ENCODE data around the gene GABPB1. TPM values are rescaled to one million over a fixed set of nuclear protein-coding genes. Genes with fewer than 3 reads are reported as not detected.

Gene GABPB1
- total RNA-seq, 1 donor from 2014 or later: 69.6 TPM

DNA sequence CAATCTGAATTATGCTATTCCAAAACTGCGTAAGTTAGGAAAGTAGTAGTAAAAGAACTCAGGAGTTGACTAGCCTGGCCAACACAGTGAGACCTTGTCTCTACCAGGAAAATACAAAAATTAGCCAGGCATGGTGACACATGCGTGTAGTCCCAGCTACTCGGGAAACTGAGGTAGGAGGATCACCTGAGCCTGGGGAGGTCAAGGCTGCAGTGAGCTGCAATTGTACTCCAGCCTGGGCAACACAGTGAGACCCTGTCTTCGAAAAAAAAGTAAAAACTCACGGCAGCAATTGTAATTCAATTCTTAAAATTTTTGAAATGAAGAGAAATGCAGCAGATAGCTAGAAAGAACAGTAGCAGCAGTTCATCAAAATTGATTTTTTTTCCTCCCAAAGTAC is 9.7 kb downstream of the GABPB1 start:
- DNase-seq (ENCODE audit: low read depth in 2 of 2): no peak

DNA sequence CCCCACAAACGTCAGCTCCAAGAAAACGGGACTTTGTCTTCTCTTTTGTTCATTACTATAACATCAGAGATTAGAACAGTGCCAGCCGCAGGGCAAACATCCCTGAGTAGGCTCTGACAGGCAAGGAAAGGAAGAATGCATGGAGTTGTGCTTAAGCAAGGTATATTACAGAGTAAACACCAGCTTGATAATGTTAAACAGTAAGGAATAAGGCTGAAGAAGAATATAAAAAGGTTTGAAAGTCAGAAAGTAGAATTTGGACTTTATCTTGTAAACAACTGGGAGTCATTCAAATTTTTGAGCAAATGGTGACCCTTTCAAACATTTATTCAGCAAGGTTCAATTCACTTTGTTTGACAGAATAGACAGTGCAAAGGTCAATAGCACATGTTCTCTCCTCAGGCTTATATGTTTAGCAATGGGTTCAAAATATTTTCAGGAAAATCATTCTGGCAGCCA is 11.0 kb downstream of the GABPB1 start:
- no peak for DNase-seq (ENCODE audit: low read depth in 2 of 2)

DNA sequence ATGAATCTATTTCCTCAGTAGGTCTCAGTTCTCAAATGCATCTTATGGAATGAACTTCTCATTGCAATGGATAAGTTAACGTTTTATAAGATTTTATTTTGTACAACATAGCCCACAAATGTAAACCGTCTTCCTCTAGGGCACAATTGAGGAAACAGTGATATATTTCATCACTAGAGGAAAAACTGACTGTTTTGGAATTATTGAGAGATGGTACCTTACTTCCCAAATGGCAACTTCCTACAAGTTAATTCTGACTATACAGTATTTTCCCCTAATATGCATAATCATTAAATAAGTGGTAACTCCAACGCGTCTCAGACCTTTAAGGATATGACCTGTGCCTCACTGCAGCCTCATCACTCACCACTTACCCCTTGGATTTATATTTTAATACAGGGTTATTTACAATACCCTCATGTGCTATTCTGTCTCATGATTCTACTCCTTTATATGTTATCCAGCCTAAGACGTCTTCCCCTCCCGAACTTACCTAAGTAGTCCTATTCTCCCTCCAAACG is 13.3 kb downstream of the GABPB1 start:
- DNase-seq (ENCODE audit: low read depth in 2 of 2): no peak

DNA sequence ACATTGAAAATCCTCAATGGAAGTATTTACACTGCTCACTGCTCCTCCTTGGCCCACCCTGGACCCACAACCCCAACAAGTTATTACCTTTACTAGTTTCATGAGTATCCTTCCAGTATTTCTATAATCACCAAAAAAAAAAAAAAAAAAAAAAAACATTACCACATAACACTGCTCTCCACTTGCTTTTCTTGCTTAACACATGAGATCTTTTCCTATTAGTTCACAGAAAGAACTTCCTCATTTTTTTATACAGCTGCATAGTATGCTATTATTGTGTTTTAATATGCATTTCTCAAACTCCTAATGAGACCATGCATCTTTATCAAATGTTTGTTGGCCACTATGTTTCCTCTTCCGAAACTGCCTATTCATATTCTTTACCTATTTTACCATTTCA is 14.6 kb downstream of the GABPB1 start:
- no peak for DNase-seq (ENCODE audit: low read depth in 2 of 2)

DNA sequence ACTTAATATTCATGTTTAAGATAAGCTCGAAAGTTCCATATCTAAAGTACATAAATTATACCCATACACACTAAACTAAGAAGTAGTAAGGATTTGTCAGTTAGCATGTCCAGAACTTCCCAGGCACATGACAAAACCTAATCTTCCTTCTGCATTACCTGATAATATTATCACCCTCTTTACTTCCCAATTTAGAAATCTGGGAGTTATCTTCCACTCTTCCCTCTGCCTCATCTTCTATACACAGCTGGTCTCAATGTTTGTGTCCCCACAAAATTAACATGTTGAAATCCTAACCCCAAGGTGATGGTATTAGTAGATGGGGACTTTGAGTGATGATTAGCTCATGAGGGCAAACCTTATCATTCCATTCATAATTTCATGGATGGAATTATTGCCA is 15.3 kb downstream of the GABPB1 start:
- no peak for DNase-seq (ENCODE audit: low read depth in 2 of 2)

DNA sequence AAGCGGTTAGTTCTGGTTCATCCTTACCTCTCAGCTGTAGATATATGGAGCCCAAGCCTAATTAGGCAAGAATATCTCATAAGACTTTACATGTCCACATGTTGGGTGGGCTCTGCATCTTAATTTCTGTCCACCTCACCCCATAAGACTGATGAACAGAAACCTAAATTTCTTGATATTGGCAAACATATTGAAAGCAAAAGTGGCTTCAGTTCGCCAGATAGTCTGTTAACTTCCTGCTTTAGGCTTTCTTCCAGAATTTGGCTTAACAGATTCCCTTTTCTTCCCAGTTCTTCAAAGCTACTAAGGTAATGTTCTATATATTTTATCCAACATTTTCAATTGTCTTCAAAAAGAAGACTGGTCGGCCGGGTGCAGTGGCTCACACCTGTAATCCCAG is 19.7 kb downstream of the GABPB1 start:
- no peak for DNase-seq (ENCODE audit: low read depth in 2 of 2)

DNA sequence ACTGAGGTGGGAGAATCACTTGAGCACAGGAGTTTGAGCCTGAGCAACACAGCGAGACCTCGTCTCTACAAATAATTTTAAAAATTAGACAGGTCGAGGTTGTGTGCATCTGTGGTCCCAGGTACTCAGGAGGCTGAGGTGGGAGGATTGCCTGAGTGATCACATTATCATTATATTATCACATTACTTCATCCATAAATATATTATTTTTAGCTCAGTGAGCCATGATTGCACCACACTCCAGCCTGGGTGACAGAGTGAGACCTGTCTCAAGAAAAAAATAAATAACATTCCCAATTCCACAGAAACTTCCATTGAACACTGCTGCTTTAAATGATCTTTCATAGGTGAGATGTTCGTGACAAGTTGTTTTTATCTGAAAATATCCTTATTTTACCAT is 21.8 kb downstream of the GABPB1 start:
- DNase-seq (ENCODE audit: low read depth in 2 of 2): no peak

DNA sequence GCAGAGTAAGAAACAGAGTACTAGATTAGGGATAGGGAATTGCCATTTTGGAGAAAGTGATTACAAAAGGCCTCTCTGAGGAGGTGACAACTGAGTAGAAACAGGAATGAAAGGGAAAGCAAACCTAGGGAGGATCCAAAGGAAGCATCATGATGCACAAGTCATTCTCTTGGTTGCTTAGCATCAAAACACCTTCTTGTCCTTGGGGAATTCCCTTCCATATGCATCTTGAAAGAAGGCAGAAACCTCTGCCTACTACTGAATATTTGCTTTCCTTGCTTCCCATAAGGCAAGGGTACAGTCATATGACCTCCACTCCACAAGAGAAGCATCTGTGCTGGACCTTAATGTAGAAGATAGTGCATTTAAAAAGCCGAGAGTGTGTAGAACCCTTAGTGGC is 24.1 kb downstream of the GABPB1 start:
- DNase-seq (ENCODE audit: low read depth in 2 of 2): peak in 1 of 2 donors; percentile 41

DNA sequence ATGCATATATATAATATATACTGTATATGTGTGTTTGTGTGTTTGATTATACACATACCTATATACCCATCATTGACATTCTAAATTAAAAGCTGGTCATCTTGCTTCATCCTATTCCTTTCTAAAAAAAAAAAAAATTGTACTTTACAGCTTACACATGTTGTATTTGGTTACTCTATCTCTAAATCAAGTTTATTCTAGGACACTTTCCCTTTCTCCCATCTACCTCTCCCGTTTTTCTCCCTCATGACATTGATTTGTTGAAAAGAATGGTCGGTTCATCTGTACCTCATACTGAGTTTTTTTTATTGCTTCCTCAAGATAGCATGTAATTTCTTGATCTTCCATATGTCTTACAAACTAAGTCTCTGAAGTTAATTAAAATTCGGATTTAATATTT is 26.9 kb downstream of the GABPB1 start:
- DNase-seq (ENCODE audit: low read depth in 2 of 2): no peak

DNA sequence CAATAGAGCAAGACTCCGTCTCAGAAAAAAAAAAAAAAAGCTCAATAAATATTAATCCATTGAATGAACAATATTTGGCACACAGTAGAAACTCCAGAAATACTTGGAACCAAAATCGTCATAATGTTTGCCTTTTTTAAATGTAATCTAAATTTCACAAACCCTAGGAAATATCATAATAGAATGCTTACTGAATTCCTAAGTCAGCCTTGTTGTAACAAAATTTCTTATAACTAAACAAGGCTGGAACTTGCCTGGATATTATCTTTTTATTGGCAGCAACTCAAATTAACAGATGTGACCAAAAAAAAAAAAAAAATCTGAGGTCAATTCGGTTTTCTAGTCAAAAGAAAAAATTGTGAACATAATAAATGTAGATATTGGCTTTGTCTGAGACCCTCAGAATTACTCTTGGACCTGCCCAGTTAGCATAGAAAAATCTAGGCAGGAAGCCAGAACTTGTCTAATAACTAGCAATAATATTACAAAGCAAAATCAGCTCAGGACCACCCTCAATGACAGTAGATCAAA is 33.3 kb downstream of the GABPB1 start:
- DNase-seq (ENCODE audit: low read depth in 2 of 2): no peak

DNA sequence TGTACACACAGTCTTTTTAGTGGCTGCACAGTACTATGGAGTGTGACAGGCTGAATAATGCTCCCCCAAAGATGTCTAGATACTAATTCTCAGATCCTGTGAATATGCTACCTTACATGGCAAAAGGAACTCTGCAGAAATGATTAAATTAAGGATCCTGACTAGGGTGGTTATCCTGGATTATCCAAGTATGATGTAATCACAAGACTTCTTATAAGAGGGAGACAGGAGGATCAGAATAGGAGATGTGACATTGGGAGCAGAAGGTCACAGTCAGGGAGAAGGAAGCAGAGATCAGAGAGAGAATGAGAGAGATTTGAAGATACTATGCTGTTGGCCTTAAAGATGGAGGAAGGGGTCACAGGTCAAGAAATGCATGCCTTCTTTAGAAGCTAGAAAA is 34.5 kb downstream of the GABPB1 start:
- no peak for DNase-seq (ENCODE audit: low read depth in 2 of 2)

DNA sequence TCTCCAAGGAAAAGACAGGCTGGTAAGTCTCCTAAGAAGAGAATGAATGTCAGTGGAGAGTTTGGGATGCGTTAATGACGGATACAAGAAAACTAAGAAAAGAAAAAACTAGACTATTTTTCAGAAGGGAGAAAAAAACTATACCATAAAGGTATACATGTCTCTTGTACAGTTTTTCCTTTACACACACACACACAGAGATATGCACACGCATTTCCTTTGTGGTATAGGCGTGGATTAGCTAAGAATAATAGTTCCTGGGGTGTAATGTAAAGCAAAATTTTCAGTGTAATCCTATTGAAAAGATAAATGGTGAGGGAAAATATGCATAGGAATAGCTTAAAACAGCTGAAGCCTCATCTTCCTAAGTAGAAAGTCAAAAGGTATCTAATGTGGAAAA is 36.3 kb downstream of the GABPB1 start:
- no peak for DNase-seq (ENCODE audit: low read depth in 2 of 2)

DNA sequence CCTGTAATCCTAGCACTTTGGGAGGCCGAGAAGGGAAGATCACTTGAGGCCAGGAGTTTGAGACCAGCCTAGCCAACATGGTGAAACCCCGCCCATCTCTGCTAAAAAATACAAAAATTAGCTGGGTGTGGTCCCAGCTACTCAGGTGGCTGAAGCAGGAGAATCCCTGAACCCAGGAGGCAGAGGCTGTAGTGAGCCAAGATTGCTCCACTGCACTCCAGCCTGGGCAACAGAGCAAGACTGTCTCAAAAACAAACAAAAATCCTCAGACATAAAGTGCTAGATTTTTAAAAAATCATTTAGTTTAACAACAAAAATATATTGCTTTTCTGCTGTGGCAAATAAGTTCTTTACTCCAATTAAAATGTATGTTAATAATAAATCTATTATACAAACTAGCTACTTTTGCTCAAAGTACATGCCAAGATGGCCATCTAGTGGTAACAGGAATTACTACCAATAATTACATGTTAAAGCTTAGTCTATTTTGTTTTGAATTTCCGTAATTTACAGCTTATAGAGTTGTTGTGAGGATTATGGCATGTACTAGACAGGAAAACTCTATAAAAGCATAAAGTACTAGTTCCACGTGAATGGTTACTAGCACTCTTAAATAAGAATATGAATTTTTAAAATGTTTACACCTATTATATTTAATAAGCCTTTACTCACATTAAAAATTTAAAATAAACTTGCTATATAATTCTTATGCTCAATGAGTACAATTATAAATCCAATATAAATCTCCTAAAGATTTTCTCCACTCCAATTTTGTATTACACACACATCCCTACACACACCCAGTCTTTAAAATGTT is 39.0 kb downstream of the GABPB1 start:
- DNase-seq (ENCODE audit: low read depth in 2 of 2): peak; percentile 56 to 70

DNA sequence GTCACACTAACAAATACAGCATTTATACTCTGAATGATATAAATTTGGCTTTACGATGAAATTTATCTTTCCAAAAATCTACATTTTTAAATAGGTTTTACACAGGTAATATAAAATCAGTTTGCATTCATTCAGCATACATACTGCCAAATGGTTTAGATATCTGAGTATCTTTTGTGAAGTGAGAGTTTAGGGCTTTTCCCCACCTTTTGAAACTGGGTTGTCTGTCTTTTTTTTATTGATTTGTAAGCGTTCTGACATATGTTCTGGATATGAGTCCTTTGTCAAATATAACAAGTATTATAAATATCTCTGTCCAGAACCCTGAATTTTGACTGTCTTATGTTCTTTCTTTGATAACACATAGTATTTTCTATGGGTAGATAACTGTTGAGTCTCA is 42.4 kb downstream of the GABPB1 start:
- DNase-seq (ENCODE audit: low read depth in 2 of 2): no peak

DNA sequence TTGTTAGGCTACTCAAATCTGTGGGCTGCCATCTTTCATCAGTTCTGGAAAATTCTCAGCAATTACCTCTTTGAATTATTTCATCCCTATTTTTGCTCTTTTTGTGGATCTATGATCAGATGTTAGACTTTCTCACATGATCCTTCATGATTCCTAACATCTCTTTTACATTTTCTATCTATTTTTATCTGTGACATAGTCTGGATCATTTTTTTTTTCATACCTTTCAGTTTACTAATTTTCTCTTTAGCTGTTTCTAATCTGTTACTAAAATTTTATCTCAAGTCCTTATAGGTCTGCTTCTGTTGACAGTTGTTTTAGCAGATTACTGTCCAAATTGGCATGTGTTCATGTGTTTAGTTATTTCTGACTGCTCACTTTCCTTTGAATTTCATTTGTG is 47.2 kb downstream of the GABPB1 start:
- no peak for DNase-seq (ENCODE audit: low read depth in 2 of 2)

DNA sequence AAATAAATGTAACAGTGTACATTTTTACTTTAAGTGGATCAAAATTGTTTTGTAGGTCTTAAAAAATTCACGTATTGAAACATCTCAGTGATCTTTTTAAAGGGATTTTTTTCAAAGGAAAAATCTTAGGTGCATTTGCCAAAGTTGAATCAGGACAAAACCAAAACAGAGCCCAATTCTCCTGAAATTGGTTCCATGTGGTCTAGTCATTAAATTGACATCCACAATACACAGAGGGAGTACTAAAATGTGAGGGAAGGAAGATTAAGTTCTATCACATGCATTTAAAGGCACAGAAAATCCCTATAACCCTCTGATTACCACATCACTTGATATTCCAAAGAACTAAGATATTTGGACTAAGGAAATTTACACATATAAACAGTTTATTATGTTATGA is 50.2 kb downstream of the GABPB1 start:
- no peak for DNase-seq (ENCODE audit: low read depth in 2 of 2)

DNA sequence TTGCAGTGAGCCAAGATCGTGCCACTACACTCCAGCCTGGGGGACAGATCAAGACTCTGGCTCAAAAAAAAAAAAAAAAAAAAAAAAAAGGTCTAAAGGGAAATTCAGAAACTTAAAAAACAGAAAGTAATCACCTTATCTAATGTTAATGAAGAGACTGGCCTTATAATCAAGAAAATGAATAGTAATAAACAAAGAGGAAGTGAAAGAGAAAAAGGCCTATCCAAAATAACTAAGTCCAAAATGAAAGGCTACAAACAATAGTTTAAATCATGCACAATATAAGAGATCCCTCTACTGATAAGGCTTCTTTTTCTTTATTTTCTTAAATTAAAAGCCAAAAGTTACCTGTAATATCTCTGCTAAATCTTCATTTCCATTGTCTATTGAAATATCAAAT is 52.4 kb downstream of the GABPB1 start:
- DNase-seq (ENCODE audit: low read depth in 2 of 2): no peak

DNA sequence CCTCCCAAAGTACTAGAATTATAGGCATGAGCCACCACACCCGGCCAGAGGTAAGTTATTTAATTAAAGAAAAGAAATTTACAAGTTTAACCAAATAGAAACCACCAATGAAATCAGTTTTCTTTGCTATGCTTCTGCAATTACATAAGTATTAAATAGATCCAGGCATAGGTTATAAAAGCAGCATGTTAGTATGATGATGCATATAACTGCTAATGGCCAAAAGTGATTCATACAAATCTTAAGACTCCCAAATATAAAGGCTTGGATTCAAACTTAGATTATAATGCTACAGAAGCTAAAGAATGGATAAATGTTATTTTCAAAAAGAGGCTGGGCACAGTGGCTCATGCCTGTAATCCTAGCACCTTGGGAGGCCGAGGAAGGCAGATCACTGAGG is 56.7 kb downstream of the GABPB1 start:
- DNase-seq (ENCODE audit: low read depth in 2 of 2): no peak

DNA sequence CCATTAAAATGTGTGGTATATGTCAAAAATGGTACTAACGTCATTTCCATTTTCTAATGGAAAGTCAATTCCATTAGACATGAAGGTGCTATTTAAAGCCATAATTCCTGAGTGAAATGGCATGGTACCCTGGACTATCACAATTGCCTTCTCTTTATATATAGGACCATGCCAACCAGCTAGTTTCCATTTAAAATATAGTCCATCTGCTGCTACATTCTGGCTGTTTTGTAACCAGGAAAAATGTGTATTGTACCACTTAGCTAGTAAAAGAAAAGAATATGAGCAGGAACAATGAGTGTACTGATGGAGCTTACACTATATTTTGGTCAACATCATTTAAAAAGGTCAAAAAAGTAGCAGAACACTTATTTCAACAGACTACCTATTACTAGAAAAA is 59.0 kb downstream of the GABPB1 start:
- DNase-seq (ENCODE audit: low read depth in 2 of 2): no peak

DNA sequence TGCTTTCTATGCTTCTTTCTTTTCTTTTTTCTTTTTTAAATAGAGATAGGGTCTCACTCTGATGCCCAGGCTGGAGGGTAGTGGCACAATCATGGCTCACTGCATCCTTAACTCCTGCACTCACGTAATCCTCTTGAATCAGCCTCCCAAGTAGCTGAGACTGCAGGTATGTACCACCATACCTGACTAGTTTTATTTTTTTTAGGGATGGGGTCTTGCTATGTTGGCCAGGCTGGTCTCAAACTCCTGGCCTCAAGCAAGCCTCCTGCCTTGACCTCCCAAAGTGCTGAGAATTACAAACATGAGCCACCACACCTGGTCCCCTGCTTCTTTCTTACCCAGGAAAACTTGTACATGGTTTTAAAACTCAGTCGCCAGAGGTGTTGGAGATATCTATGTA is 65.2 kb downstream of the GABPB1 start:
- no peak for DNase-seq (ENCODE audit: low read depth in 2 of 2)

DNA sequence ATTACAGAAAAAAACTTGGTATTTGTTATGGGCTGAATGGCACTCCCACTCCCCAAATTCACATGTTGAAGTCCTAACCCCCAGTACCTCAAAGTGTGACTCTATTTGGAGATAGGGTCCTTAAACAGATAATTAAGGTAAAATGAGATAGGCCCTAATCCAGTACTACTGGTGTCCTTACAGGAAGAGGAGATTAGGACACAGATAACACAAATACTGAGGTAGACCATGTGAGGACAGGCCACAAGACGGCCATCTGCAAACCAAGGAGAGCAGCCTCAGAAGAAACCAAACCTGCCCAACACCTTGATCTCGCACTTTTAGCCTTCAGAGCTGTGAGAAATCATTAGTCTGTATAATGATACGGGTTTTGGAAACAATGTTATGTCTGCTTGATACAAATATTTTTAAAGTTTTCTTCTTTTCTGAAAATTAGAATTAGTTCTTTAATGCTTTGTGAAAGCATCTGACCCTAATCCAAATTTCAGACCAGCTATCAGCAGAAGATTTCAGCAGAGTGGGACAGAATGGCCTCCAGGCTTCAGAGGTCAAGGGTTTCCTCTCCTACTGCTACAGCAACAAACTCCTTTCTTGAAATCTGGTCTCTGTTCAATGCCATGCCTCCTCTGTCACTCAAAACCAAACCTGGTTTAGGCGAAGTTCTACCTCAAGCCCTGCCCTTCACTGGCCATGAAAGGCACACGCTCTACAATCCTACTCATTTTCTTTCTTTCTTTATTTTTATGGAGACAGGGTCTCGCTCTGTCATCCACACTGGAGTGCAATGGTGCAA is 67.5 kb downstream of the GABPB1 start:
- DNase-seq (ENCODE audit: low read depth in 2 of 2): no peak

DNA sequence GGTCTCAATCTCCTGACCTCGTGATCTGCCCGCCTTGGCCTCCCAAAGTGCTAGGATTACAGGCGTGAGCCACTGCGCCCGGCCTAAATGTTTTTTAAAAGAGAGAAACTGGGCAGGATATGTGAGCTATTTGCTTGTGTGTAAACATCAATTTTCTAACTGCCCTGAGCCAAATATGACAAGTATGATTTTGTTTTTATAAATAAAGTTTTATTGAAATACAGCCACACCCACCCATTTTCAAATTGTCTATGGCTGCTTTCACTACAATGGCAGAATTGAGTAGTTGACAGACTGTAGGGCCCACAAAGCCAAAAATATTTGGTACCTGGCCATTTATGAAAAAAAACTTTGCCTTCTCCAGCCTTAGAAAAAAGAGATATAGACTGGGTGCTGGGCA is 73.6 kb downstream of the GABPB1 start:
- DNase-seq (ENCODE audit: low read depth in 2 of 2): no peak
